Measurements from ENCODE around the gene SUPT3H.

DNA sequence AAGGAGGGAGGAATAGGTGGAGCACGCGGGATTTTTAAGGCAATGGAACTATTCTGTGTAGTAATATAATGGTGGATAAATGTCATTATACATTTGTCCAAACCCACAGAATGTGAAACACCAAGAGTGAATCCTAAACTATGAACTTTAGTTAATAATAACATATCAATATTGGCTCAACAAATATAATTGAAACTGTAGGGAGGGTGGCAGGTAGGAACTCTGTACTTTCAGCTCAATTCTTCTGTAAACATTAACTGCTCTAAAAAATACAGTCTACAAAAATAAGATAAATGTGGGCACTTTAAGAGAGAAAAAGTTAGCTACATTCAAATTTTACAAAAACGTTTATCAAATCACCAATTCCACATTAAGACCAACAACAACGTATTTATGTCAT lies 186.3 kb downstream of the SUPT3H start:
- TF ChIP-seq, protein P1, sequence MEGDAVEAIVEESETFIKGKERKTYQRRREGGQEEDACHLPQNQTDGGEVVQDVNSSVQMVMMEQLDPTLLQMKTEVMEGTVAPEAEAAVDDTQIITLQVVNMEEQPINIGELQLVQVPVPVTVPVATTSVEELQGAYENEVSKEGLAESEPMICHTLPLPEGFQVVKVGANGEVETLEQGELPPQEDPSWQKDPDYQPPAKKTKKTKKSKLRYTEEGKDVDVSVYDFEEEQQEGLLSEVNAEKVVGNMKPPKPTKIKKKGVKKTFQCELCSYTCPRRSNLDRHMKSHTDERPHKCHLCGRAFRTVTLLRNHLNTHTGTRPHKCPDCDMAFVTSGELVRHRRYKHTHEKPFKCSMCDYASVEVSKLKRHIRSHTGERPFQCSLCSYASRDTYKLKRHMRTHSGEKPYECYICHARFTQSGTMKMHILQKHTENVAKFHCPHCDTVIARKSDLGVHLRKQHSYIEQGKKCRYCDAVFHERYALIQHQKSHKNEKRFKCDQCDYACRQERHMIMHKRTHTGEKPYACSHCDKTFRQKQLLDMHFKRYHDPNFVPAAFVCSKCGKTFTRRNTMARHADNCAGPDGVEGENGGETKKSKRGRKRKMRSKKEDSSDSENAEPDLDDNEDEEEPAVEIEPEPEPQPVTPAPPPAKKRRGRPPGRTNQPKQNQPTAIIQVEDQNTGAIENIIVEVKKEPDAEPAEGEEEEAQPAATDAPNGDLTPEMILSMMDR (conservative IDR thresholded peaks at IDR 0.05 in 1 of 2, IDR thresholded peaks at IDR 0.05 in 1 of 2; ENCODE audit: extremely low read depth in 1 of 2, insufficient read depth in 1 of 2, low read depth in 1 of 2, low read length in 2 of 2) = no peak
- TF ChIP-seq EZH2 (IDR thresholded peaks at IDR 0.05; ENCODE audit: borderline replicate concordance, low read length) = no peak

All from mammary epithelial cell (primary cell).